Body of pancreas (tissue), 4 donors: ENCODE results near the gene GUCY1B1.

ENCODE experiments used
- CTCF ChIP-seq, 7 experiments: fragments of 450-650 bp in 4 of 7; fragments of 200-600 bp in 3 of 7; sonication (generic) in 3 of 7; IDR thresholded peaks; one replicate each; pipeline ENCODE4 v1.5.1; 2016 to 2019; ENCODE audit warnings: antibody characterized with exemption in 7 of 7
- POLR2A ChIP-seq, 3 donors: fragments of 450-650 bp; IDR thresholded peaks; one replicate each; pipeline ENCODE4 v1.6.1; 2016; ENCODE audit warnings: antibody characterized with exemption in 3 of 3, mild to moderate bottlenecking in 2 of 3

- TF ChIP-seq CTCF (IDR thresholded peaks at IDR 0.05) (no peak), POLR2A (IDR thresholded peaks at IDR 0.05) (no peak)
These were observed 12.8 kb upstream of the GUCY1B1 start for GRCh38 chr4:155745984-155746383.
